HG03103 (cell line): ENCODE measurements around the gene PTPRK.

Experiments
- ATAC-seq: cut with Tn5 transposase; IDR thresholded peaks from one replicate; pipeline ENCODE4 v1.9.1; 2021; ENCODE audit warnings: low read depth; ENCODE audit not compliant: unreplicated experiment

Gene PTPRK

GRCh38 chr6:128057541-128057940 is 462.9 kb downstream of the PTPRK start:
- no peak for ATAC-seq

GRCh38 chr6:128053109-128053508 is 467.3 kb downstream of the PTPRK start:
- ATAC-seq, result no peak

- ATAC-seq, result no peak
Observed at GRCh38 chr6:128047989-128048388, 472.4 kb downstream of the PTPRK start.

- ATAC-seq, result no peak
Observed at GRCh38 chr6:128046033-128046432, 474.4 kb downstream of the PTPRK start.

- ATAC-seq, result no peak
Observed at GRCh38 chr6:128039543-128039942, 480.9 kb downstream of the PTPRK start.

- ATAC-seq, result no peak
Observed at GRCh38 chr6:128036808-128037570, 483.4 kb downstream of the PTPRK start.

GRCh38 chr6:128033156-128033555 is 487.2 kb downstream of the PTPRK start:
- ATAC-seq, result no peak

- no peak for ATAC-seq
Observed at GRCh38 chr6:128032042-128032441, 488.4 kb downstream of the PTPRK start.

- ATAC-seq, result no peak
Observed at GRCh38 chr6:128029826-128030225, 490.6 kb downstream of the PTPRK start.

- ATAC-seq, result no peak
Observed at GRCh38 chr6:128028183-128028582, 492.2 kb downstream of the PTPRK start.

- no peak for ATAC-seq
Observed at GRCh38 chr6:128025478-128025877, 494.9 kb downstream of the PTPRK start.

GRCh38 chr6:128024969-128025368 is 495.4 kb downstream of the PTPRK start:
- no peak for ATAC-seq

- ATAC-seq, result no peak
Observed at GRCh38 chr6:128024046-128024445, 496.4 kb downstream of the PTPRK start.

GRCh38 chr6:128018821-128019220 is 501.6 kb downstream of the PTPRK start:
- no peak for ATAC-seq

GRCh38 chr6:128017288-128017687 is 503.1 kb downstream of the PTPRK start:
- no peak for ATAC-seq

GRCh38 chr6:128007658-128008057 is 512.7 kb downstream of the PTPRK start:
- no peak for ATAC-seq

GRCh38 chr6:128005009-128005408 is 515.4 kb downstream of the PTPRK start:
- ATAC-seq, result no peak

- ATAC-seq, result no peak
Observed at GRCh38 chr6:128000363-128000762, 520.0 kb downstream of the PTPRK start.

GRCh38 chr6:127998985-127999384 is 521.4 kb downstream of the PTPRK start:
- ATAC-seq, result no peak

GRCh38 chr6:127997496-127998164 is 522.8 kb downstream of the PTPRK start:
- no peak for ATAC-seq

- no peak for ATAC-seq
Observed at GRCh38 chr6:127996925-127997324, 523.5 kb downstream of the PTPRK start.

GRCh38 chr6:127992144-127992543 is 528.3 kb downstream of the PTPRK start:
- ATAC-seq, result no peak
